Spleen (tissue), 11 donors: Measurements from ENCODE around the gene NETO1. TPM values are rescaled to one million over a fixed set of nuclear protein-coding genes. Genes with fewer than 3 reads are reported as not detected.

Source experiments
- DNase-seq: peaks from one replicate; pipeline ENCODE4 v3.0.0-alpha.2; 2020
- H3K27ac ChIP-seq, 8 donors: fragments of 200-600 bp; sonication (generic) in 7 of 8; 1 replicate in 4 of 8; 2 replicates in 4 of 8; pipeline versions ENCODE4 v1.5.0 to v1.8.0; 2016 to 2021; ENCODE audit warnings: inconsistent platforms in 4 of 8, mild to moderate bottlenecking in 4 of 8, moderate library complexity in 1 of 8
- H3K27me3 ChIP-seq, 7 donors: fragments of 200-600 bp; sonication (generic) in 6 of 7; replicated peaks in 1 of 7; 1 replicate in 4 of 7; 2 replicates in 3 of 7; pipeline versions ENCODE4 v1.5.0 to v1.8.0; 2016 to 2021; ENCODE audit warnings: inconsistent platforms in 3 of 7, mild to moderate bottlenecking in 1 of 7
- H3K36me3 ChIP-seq, 6 donors: fragments of 200-600 bp; sonication (generic) in 5 of 6; 1 replicate in 4 of 6; 2 replicates in 2 of 6; pipeline versions ENCODE4 v1.5.0 to v1.8.0; 2016 to 2021; ENCODE audit warnings: inconsistent platforms in 2 of 6
- H3K4me1 ChIP-seq, 6 donors: fragments of 200-600 bp; sonication (generic) in 5 of 6; 1 replicate in 3 of 6; 2 replicates in 3 of 6; pipeline versions ENCODE4 v1.5.0 to v1.8.0; 2016 to 2021; ENCODE audit warnings: inconsistent platforms in 3 of 6
- H3K4me3 ChIP-seq, 8 donors: fragments of 200-600 bp; sonication (generic) in 7 of 8; 1 replicate in 4 of 8; 2 replicates in 4 of 8; pipeline versions ENCODE4 v1.5.0 to v1.8.0; 2016 to 2021; ENCODE audit warnings: inconsistent platforms in 4 of 8, mild to moderate bottlenecking in 4 of 8, moderate library complexity in 2 of 8
- H3K9me3 ChIP-seq, 8 donors: fragments of 200-600 bp; sonication (generic) in 7 of 8; 1 replicate in 4 of 8; 2 replicates in 4 of 8; pipeline versions ENCODE4 v1.5.0 to v1.8.0; 2016 to 2021; ENCODE audit warnings: inconsistent platforms in 4 of 8
- CTCF ChIP-seq, 11 experiments: fragments of 200-600 bp in 7 of 11; fragments of 450-650 bp in 4 of 11; sonication (generic) in 4 of 11; IDR thresholded peaks in 8 of 11; conservative IDR thresholded peaks in 3 of 11; 1 replicate in 7 of 11; 2 replicates in 4 of 11; pipeline versions ENCODE4 v1.4.0 to v1.8.0; 2016 to 2021; ENCODE audit warnings: antibody characterized with exemption in 11 of 11, inconsistent platforms in 4 of 11, mild to moderate bottlenecking in 1 of 11
- POLR2A ChIP-seq, 3 donors: fragments of 450-650 bp; IDR thresholded peaks; one replicate each; pipeline ENCODE4 v1.5.1; 2017; ENCODE audit warnings: antibody characterized with exemption in 3 of 3, mild to moderate bottlenecking in 1 of 3
- POLR2AphosphoS5 ChIP-seq, 3 donors: sonication (generic); formaldehyde crosslinking; IDR thresholded peaks; one replicate each; pipeline ENCODE4 v1.5.1; 2017; ENCODE audit warnings: antibody characterized with exemption in 3 of 3
- WGBS, 5 donors: extraction: QIAGEN DNeasy Blood & Tissue Kit in 3 of 5; methylation state at CpG; one replicate each; pipeline versions ENCODE4 v1.1.5 to v1.1.7; 2013 to 2018; 5-methylcytosine and 5-hydroxymethylcytosine counted together
- intact Hi-C: fragments of 100-400 bp; cut with DNase I; formaldehyde crosslinking; loops from one replicate; pipeline ENCODE4 v1.15.0; 2023; ENCODE audit warnings: low total_unique reads
- polyA plus RNA-seq, 3 donors: library from polyadenylated mRNA; stranded (reverse); fragments of 200-250 nt; gene quantifications; one replicate each; pipeline ENCODE4 v1.2.1, GENCODE V29; 2013
- total RNA-seq, 7 donors: library from RNA; depleted of rRNA in 3 of 7; stranded (reverse); fragments of >200 nt in 3 of 7; fragmentation: NEBNext Ultra II Directional in 4 of 7; extraction: Animal tissue kit (Norgen Biotek cat#: 25700) in 4 of 7; gene quantifications; one replicate each; pipeline versions ENCODE4 v1.1.0 to v1.2.1, GENCODE V29; 2016 to 2021
- donor health status: healthy with polysubstance abuse.
- donor health status: DM: no; HTN: no; CAD: no; lungs with moderate emphysema.
- donor health status: DM: no; HTN: no; CAD: no.
- donor health status: Bipolar disorder and iron deficiency.
- donor health status: healthy.
- donor health status: DM: no; HTN: no; CAD: no.
- donor health status: DM: yes; HTN: yes; CAD: no.

The NETO1 gene
- total and polyA plus RNA-seq, 10 donors = 6.2 to 17.1 (median 11.8) TPM

DNA sequence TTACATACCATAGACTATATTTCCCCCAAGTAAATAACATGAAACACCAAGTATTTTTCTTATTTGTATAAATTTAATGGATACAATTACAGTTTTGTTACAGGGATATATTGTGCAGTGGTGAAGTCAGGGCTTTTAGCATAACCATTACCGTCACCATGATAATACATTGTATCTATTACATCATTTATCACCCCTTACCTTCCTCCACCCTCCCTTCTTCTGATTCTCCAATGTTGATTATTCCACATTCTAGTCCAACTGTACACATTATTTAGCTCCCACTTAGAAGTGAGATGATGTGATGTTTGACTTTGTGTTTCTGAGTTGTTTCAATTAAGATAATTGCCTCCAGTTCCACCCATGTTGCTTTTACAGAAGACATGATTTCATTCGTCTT is 35.2 kb upstream of the NETO1 start:
- Histone ChIP-seq H3K4me1 (no peaks in the 10 kb centered on the region), H3K36me3 (no peaks in the 10 kb centered on the region), H3K9me3 (no peaks in the 10 kb centered on the region), H3K27ac (no peak overlapping the region), H3K27me3 (no peaks in the 10 kb centered on the region), H3K4me3 (no peak overlapping the region)
- no peak for DNase-seq
- WGBS, 5 donors = 83 to 89% (median 86%) methylated on average over 2 of the region's 2 CpGs
- TF ChIP-seq CTCF (IDR thresholded peaks at IDR 0.05 in 8 of 11, conservative IDR thresholded peaks at IDR 0.05 in 3 of 11) (no peak), POLR2AphosphoS5 (IDR thresholded peaks at IDR 0.05) (no peak), POLR2A (IDR thresholded peaks at IDR 0.05) (no peak)
- intact Hi-C loops = no loop called here

DNA sequence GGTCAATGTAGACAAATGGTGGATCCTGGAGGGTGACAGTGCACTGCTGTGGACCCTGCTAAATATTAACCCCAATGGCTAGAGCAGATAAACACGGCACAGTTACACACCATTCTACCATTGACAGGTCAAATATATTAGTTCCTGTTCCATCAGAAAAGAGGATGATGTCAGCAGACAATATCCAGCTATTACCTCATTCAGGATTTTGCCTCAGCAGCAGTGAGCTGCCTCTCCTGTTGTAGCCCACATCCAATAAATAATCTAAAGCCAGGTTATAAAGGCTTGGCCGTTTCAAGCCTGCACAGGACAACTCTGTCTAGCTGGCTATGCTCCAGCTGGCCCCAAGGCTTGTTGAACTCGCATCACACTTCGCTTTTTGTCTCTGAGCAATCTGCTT is 31.6 kb upstream of the NETO1 start:
- no peaks in the 10 kb centered on the region for H3K27me3 ChIP-seq
- H3K27ac ChIP-seq = no peak overlapping the region
- no peak for DNase-seq
- H3K36me3 ChIP-seq = no peaks in the 10 kb centered on the region
- H3K4me1 ChIP-seq = no peaks in the 10 kb centered on the region
- intact Hi-C loops = no loop called here
- WGBS, 5 donors = 46 to 68% (median 55%) methylated on average over 4 of the region's 4 CpGs
- no peak overlapping the region for H3K4me3 ChIP-seq
- TF ChIP-seq CTCF (IDR thresholded peaks at IDR 0.05 in 8 of 11, conservative IDR thresholded peaks at IDR 0.05 in 3 of 11) (no peak), POLR2AphosphoS5 (IDR thresholded peaks at IDR 0.05) (no peak), POLR2A (IDR thresholded peaks at IDR 0.05) (no peak)
- H3K9me3 ChIP-seq = peaks cover 0 to 5% (median 0%) of the 10 kb centered on the region in 8 donors

DNA sequence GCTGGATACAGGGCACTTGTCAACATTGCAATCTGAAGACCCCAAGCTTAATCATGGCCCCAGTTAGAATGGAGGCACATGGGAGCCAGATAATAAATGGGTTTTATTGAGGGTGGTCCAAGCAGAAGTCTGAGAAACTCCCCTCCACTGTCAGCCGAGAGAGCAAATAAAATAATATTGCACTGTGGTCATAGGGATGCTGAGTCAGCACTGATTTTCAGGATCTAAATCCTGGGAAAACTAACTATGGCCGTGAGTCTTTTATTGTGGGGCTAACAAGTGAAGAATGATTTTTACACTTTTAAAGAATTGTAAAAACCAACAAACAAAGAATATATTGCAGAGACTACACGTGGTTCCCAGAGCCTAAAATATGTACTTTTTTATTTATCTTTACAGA is 31.1 kb upstream of the NETO1 start:
- no peaks in the 10 kb centered on the region for H3K27me3 ChIP-seq
- no peak overlapping the region for H3K27ac ChIP-seq
- 57 to 71% (median 62%) methylated on average over 3 of the region's 3 CpGs for WGBS, 5 donors
- peaks cover 0 to 5% (median 0%) of the 10 kb centered on the region in 8 donors for H3K9me3 ChIP-seq
- intact Hi-C loops = no loop called here
- H3K4me1 ChIP-seq = no peaks in the 10 kb centered on the region
- DNase-seq = no peak
- no peak overlapping the region for H3K4me3 ChIP-seq
- no peaks in the 10 kb centered on the region for H3K36me3 ChIP-seq
- no peak for TF ChIP-seq CTCF (IDR thresholded peaks at IDR 0.05 in 8 of 11, conservative IDR thresholded peaks at IDR 0.05 in 3 of 11)
- TF ChIP-seq POLR2AphosphoS5 (IDR thresholded peaks at IDR 0.05) = no peak
- TF ChIP-seq POLR2A (IDR thresholded peaks at IDR 0.05) = no peak

DNA sequence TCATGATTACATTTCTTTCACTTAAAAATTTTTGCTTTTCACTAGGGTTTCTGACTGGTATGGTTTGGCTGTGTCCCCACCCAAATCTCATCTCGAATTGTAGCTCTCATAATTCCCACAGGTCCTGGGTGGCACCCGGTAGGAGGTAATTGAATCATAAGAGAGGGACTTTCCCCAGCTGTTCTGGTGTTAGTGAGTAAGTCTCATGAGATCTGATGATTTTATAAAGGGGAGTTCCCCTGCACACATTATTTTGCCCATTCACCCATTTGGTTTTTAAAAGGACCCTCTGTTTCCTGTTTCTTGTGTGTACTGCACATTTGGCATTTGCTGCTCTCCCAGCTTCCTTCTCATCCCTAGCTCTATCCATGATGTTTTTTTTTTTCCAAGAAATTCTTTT is 27.8 kb upstream of the NETO1 start:
- DNase-seq = no peak
- no peak overlapping the region for H3K27ac ChIP-seq
- TF ChIP-seq POLR2A (IDR thresholded peaks at IDR 0.05) (no peak), POLR2AphosphoS5 (IDR thresholded peaks at IDR 0.05) (no peak), CTCF (IDR thresholded peaks at IDR 0.05 in 8 of 11, conservative IDR thresholded peaks at IDR 0.05 in 3 of 11) (no peak)
- no peaks in the 10 kb centered on the region for H3K4me1 ChIP-seq
- 33 to 55% (median 43%) methylated on average over 2 of the region's 2 CpGs for WGBS, 5 donors
- no peak overlapping the region for H3K4me3 ChIP-seq
- no peaks in the 10 kb centered on the region for H3K36me3 ChIP-seq
- H3K27me3 ChIP-seq = no peaks in the 10 kb centered on the region
- peaks cover 0 to 5% (median 0%) of the 10 kb centered on the region in 8 donors for H3K9me3 ChIP-seq
- intact Hi-C loops = no loop called here
